ACHN (cell line): ENCODE data around the gene RAB11FIP4.
A peak's percentile ranks its signal among the peaks of the same experiment; 100 is the strongest.
"Not testable (repeated sequence)": the region's sequence is repeated elsewhere in the genome, so short reads cannot be mapped to it uniquely, and the experiment has no call there.

Source experiments
- DNase-seq: peaks from one replicate; pipeline ENCODE4 v3.0.0-alpha.2; 2015
- in situ Hi-C: cut with HindIII; loops from 2 replicates; pipeline ENCODE4 v1.10.0; 2017; ENCODE audit warnings: low sequenced_read_pairs, low pct_ligation_motif_present, low pct_unique_long_range_greater_than_20kb

The RAB11FIP4 gene

GRCh38 chr17:31391496-31391949 is at the start of gene RAB11FIP4:
RAB11FIP4 (plus strand) TSS chr17:31391675; CDS start chr17:31391853, 178 bp downstream.
- in situ Hi-C loops, result no loop called here
- peak; percentile 37 for DNase-seq

GRCh38 chr17:31345191-31345747 is 46.2 kb upstream of the RAB11FIP4 start:
- in situ Hi-C loops, DNase-seq: not testable (repeated sequence)

GRCh38 chr17:31349454-31349853 is 42.0 kb upstream of the RAB11FIP4 start:
- in situ Hi-C loops, result no loop called here
- DNase-seq, result no peak

- in situ Hi-C loops, result loop anchor here (25.0 kb wide), 1 partner anchor 94 kb away; no protein-coding TSS in a partner anchor
- no peak for DNase-seq
Observed at GRCh38 chr17:31355935-31356334, 35.5 kb upstream of the RAB11FIP4 start.

- no peak for DNase-seq
- in situ Hi-C loops, result loop anchor here (25.0 kb wide), 1 partner anchor 95 kb away; no protein-coding TSS in a partner anchor
Observed at GRCh38 chr17:31357091-31357490, 34.4 kb upstream of the RAB11FIP4 start.

GRCh38 chr17:31357839-31358394 is 33.6 kb upstream of the RAB11FIP4 start:
- in situ Hi-C loops, result loop anchor here (25.0 kb wide), 1 partner anchor 96 kb away; no protein-coding TSS in a partner anchor
- DNase-seq, result no peak

- in situ Hi-C loops, result loop anchor here (25.0 kb wide), 1 partner anchor 102 kb away; no protein-coding TSS in a partner anchor
- no peak for DNase-seq
Observed at GRCh38 chr17:31364012-31364411, 27.5 kb upstream of the RAB11FIP4 start.

GRCh38 chr17:31366088-31366487 is 25.4 kb upstream of the RAB11FIP4 start:
- in situ Hi-C loops, result loop anchor here (25.0 kb wide), 1 partner anchor 104 kb away; no protein-coding TSS in a partner anchor
- DNase-seq, result no peak

GRCh38 chr17:31369266-31369665 is 22.2 kb upstream of the RAB11FIP4 start:
- in situ Hi-C loops, result loop anchor here (25.0 kb wide), 1 partner anchor 107 kb away; no protein-coding TSS in a partner anchor
- DNase-seq, result no peak

GRCh38 chr17:31371511-31372097 is 19.9 kb upstream of the RAB11FIP4 start:
- DNase-seq, result no peak

GRCh38 chr17:31373150-31374093 is 18.1 kb upstream of the RAB11FIP4 start:
- DNase-seq, result peak; percentile 72
- in situ Hi-C loops, result loop anchor here (25.0 kb wide), 1 partner anchor 111 kb away; no protein-coding TSS in a partner anchor

More at GRCh38 chr17:31371511-31372097, 19.9 kb upstream of the RAB11FIP4 start:
- in situ Hi-C loops, result loop anchor here (25.0 kb wide), 1 partner anchor 109 kb away; no protein-coding TSS in a partner anchor

- DNase-seq, result no peak
- in situ Hi-C loops, result loop anchor here (25.0 kb wide), 1 partner anchor 112 kb away; no protein-coding TSS in a partner anchor
Observed at GRCh38 chr17:31374094-31374447, 17.4 kb upstream of the RAB11FIP4 start.

GRCh38 chr17:31374503-31374902 is 17.0 kb upstream of the RAB11FIP4 start:
- DNase-seq, result no peak
- in situ Hi-C loops, result loop anchor here (25.0 kb wide), 1 partner anchor 112 kb away; no protein-coding TSS in a partner anchor

GRCh38 chr17:31378638-31379037 is 12.8 kb upstream of the RAB11FIP4 start:
- no peak for DNase-seq

GRCh38 chr17:31379597-31380205 is 11.8 kb upstream of the RAB11FIP4 start:
- no peak for DNase-seq
- in situ Hi-C loops, result no loop called here

More at GRCh38 chr17:31378638-31379037, 12.8 kb upstream of the RAB11FIP4 start:
- in situ Hi-C loops, result no loop called here

- DNase-seq, result no peak
- in situ Hi-C loops, result no loop called here
Observed at GRCh38 chr17:31381165-31381668, 10.3 kb upstream of the RAB11FIP4 start.

GRCh38 chr17:31382668-31383275 is 8.7 kb upstream of the RAB11FIP4 start:
- in situ Hi-C loops, DNase-seq: not testable (repeated sequence)
